H1 (cell line): Measurements from ENCODE around the gene DLX2. TPM values are rescaled to one million over a fixed set of nuclear protein-coding genes. Genes with fewer than 3 reads are reported as not detected.
A peak's percentile ranks its signal among the peaks of the same experiment; 100 is the strongest.

Experiments used
- ASH2L ChIP-seq: fragments of 200-600, 300-600 bp; sonication (generic); IDR thresholded peaks from one replicate; pipeline ENCODE4 v1.7.1; 2017; ENCODE audit warnings: low read length
- ATF3 ChIP-seq: IDR thresholded peaks from 2 replicates; pipeline ENCODE4 v1.6.1; 2011; ENCODE audit warnings: low read depth, mild to moderate bottlenecking, low read length; ENCODE audit not compliant: insufficient read depth
- CREB1 ChIP-seq: IDR thresholded peaks from 2 replicates; pipeline ENCODE4 v1.6.1; 2012; ENCODE audit warnings: inconsistent platforms
- CTBP2 ChIP-seq: IDR thresholded peaks from 2 replicates; pipeline ENCODE4 v1.7.0; 2011; ENCODE audit warnings: borderline replicate concordance, mild to moderate bottlenecking, moderate library complexity, mixed read lengths, low read length; ENCODE audit not compliant: insufficient read depth, insufficient read length
- EGR1 ChIP-seq: IDR thresholded peaks from 2 replicates; pipeline ENCODE4 v1.6.1; 2011; ENCODE audit warnings: low read depth, low read length, borderline replicate concordance
- EZH2 ChIP-seq: fragments of 200-600 bp; sonication (generic); IDR thresholded peaks from 2 replicates; pipeline ENCODE4 v1.7.1; 2012; ENCODE audit warnings: low read depth, mild to moderate bottlenecking, moderate library complexity, low read length, inconsistent platforms; ENCODE audit not compliant: severe bottlenecking
- FOSL1 ChIP-seq: IDR thresholded peaks from 2 replicates; pipeline ENCODE4 v1.6.1; 2011; ENCODE audit warnings: mild to moderate bottlenecking, low read depth, low read length, moderate library complexity; ENCODE audit not compliant: insufficient read depth
- HDAC2 ChIP-seq, 2 experiments: fragments of 300-600 bp in 1 of 2; sonication (generic) in 1 of 2; IDR thresholded peaks; 2 replicates each; pipeline ENCODE4 v1.6.1; 2011 to 2012; ENCODE audit warnings: low read depth in 2 of 2, low read length in 2 of 2, mild to moderate bottlenecking in 2 of 2, moderate library complexity in 2 of 2, borderline replicate concordance in 1 of 2, inconsistent platforms in 1 of 2
- JUN ChIP-seq: IDR thresholded peaks from 2 replicates; pipeline ENCODE4 v1.6.1; 2011; ENCODE audit warnings: low read depth, mild to moderate bottlenecking, improper control_type of control experiment, low read length
- JUND ChIP-seq: IDR thresholded peaks from 2 replicates; pipeline ENCODE4 v1.6.1; 2011; ENCODE audit warnings: mild to moderate bottlenecking, improper control_type of control experiment, low read length
- NANOG ChIP-seq: IDR thresholded peaks from 2 replicates; pipeline ENCODE4 v1.6.1; 2011; ENCODE audit warnings: low read length, low read depth, mild to moderate bottlenecking, inconsistent platforms; ENCODE audit not compliant: insufficient read depth, poor library complexity, severe bottlenecking
- NRF1 ChIP-seq: IDR thresholded peaks from 2 replicates; pipeline ENCODE4 v1.6.1; 2011; ENCODE audit warnings: mild to moderate bottlenecking, low read depth, low read length, improper control_type of control experiment
- RAD21 ChIP-seq, 2 experiments: IDR thresholded peaks in 1 of 2; conservative IDR thresholded peaks in 1 of 2; 2 replicates each; pipeline ENCODE4 v1.6.1; 2011; ENCODE audit warnings: low read depth in 2 of 2, low read length in 2 of 2, improper control_type of control experiment in 1 of 2, inconsistent platforms in 1 of 2, mild to moderate bottlenecking in 1 of 2, moderate library complexity in 1 of 2
- RXRA ChIP-seq: IDR thresholded peaks from 2 replicates; pipeline ENCODE4 v1.6.1; 2011; ENCODE audit warnings: low read depth, mild to moderate bottlenecking, low read length, moderate library complexity; ENCODE audit not compliant: insufficient read depth
- SIX5 ChIP-seq: IDR thresholded peaks from 2 replicates; pipeline ENCODE4 v1.6.1; 2011; ENCODE audit warnings: mild to moderate bottlenecking, low read depth, low read length
- SP1 ChIP-seq: IDR thresholded peaks from 2 replicates; pipeline ENCODE4 v1.6.1; 2011; ENCODE audit warnings: low read depth, low read length
- SP2 ChIP-seq: IDR thresholded peaks from 2 replicates; pipeline ENCODE4 v1.6.1; 2012; ENCODE audit warnings: mild to moderate bottlenecking, low read length, inconsistent platforms
- SP4 ChIP-seq: IDR thresholded peaks from 2 replicates; pipeline ENCODE4 v1.6.1; 2012; ENCODE audit warnings: low read length, inconsistent platforms
- SUZ12 ChIP-seq: fragments of 200-600 bp; sonication (generic); IDR thresholded peaks from 2 replicates; pipeline ENCODE4 v1.6.1; 2012; ENCODE audit warnings: mild to moderate bottlenecking, inconsistent platforms, low read length, moderate library complexity, mixed read lengths
- TAF7 ChIP-seq: optimal IDR thresholded peaks from 2 replicates; pipeline ENCODE3; 2011; ENCODE audit warnings: low read depth, mild to moderate bottlenecking, inconsistent platforms, low read length, moderate library complexity, borderline replicate concordance
- TBP ChIP-seq: IDR thresholded peaks from 2 replicates; pipeline ENCODE4 v1.6.1; 2011; ENCODE audit warnings: low read depth, low read length, improper control_type of control experiment
- USF2 ChIP-seq: IDR thresholded peaks from 2 replicates; pipeline ENCODE4 v1.6.1; 2011; ENCODE audit warnings: low read length, improper control_type of control experiment
- ZNF274 ChIP-seq: IDR thresholded peaks from 2 replicates; pipeline ENCODE4 v1.7.0; 2012; ENCODE audit warnings: low read length, borderline replicate concordance; ENCODE audit errors: extremely low read depth
- polyA plus RNA-seq, 7 experiments: library from polyadenylated mRNA; depleted of rRNA in 3 of 7; stranded (reverse) in 5 of 7; unstranded in 2 of 7; fragments of >200 nt in 5 of 7; fragments of 200-250 nt in 2 of 7; gene quantifications; 1 replicate in 5 of 7; 2 replicates in 1 of 7; 4 replicates in 1 of 7; pipeline versions ENCODE4 v1.2.1 to v1.2.3, GENCODE V29; 2011 to 2013; ENCODE audit warnings: missing spikeins in 2 of 7, mixed read lengths in 2 of 7
- total RNA-seq: library from RNA; stranded (reverse); fragmentation: NEBNext Ultra II Directional; extraction: Animal tissue kit (Norgen Biotek cat#: 25700); gene quantifications from 2 replicates; pipeline ENCODE4 v1.2.1, GENCODE V29; 2021

Gene DLX2
- total and polyA plus RNA-seq, 2 of the 8 experiments (the other 6 are each of a cell fraction or from before 2014, with no cell fraction given) = 0.45 TPM; not detected in 1

DNA sequence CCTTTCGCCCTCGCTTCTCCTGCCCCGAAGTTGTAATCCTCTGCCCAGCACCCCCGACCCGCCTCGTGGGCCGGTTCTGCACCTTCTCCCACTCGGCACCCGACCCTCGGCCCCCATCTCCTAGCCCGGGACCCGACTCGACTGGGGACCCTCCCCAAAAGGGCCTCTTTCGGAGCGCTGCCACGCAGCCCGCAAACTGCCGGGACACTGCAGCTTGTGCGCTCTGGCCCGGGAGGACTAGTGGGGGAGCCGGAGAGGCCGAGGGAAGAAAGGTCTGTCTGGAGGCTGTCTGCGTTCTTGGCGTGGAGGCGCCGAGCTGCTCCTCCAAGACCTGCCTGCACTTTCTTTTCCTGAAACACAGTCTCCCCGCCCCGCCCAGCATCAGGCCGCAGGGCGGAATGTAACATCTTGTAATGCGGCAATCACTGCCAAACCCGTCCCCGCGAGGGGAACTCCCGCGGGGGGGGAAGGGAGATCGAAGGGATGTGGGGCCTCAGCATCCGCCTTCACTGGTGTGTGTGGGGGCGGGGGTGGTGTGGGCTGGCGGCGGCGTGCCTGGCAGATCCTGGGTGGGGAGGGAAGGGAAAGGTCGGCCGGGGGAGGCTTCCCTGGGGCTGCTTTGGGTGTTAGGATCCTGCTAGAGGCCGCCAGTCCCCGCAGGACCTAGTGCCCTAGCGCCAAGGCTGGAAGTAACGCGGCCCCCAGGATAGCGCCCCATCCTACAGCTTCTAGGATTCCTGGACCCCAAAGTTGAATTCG is 7.4 kb downstream of the DLX2 start (continued):
- TF ChIP-seq EZH2 (peak; percentile 93), HDAC2 (IDR thresholded peaks at IDR 0.05; ENCODE audit: borderline replicate concordance in 1 of 2, low read depth in 2 of 2, low read length in 2 of 2) (no peak; a peak in 1 of 4 replicates), FOSL1 (no peak), RXRA (no peak), RAD21 (IDR thresholded peaks at IDR 0.05 in 1 of 2, conservative IDR thresholded peaks at IDR 0.05 in 1 of 2; ENCODE audit: low read depth in 2 of 2, low read length in 2 of 2) (no peak), SUZ12 (peak; percentile 96), EGR1 (peak; percentile 37; the same call in 1 of the 2 replicates), NANOG (no peak), TAF7 (no peak), ASH2L (no peak), SP4 (no peak), ATF3 (no peak), CTBP2 (peak; percentile 96), CREB1 (no peak), NRF1 (no peak), SIX5 (no peak), USF2 (no peak), JUN (no peak), TBP (peak; percentile 64; the same call in 1 of the 2 replicates), SP2 (no peak), ZNF274 (no peak), SP1 (no peak), JUND (no peak)
